ENCODE measurements around the gene FLYWCH2.
"Not testable (repeated sequence)": the region's sequence is repeated elsewhere in the genome, so short reads cannot be mapped to it uniquely, and the experiment has no call there.

FLYWCH2 gene

GRCh38 chr16:2915196-2915929, 32.3 kb downstream of the FLYWCH2 start:
- DNase-seq: no peak

DNA sequence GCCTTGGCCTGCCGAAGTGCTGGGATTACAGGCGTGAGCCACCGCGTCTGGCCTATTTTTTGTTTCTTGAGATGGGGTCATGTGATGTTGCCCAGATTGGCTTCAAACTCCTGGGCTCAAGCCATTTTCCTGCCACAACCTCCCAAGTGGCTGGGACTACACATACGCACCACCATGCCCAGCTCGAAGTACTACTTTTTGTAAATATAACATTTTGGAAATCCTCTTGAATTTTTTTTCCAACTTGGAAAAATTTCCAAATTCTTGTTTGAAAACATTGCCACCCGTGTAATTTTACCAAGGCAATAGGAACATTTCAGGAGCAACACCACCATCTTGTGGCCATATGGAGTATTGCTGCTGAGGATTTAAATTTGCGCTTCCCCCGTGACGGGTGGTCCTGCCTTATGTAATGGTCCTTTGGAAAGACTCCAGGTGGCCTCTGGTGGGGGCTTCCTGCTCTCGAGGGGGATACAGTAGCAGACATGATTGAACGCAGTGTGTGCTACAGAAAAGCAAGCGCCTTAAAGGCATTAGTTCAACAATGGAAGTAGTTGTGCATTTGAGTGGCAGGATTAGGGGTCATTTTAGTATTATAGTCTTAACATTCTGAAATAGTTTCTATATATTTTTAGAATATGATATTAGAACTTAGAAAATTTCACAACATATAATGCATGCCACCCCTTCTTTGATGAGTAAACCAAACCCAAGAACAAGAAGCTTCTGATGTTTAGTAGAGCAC, 36.7 kb downstream of the FLYWCH2 start:
- DNase-seq: peak; percentile 75

DNA sequence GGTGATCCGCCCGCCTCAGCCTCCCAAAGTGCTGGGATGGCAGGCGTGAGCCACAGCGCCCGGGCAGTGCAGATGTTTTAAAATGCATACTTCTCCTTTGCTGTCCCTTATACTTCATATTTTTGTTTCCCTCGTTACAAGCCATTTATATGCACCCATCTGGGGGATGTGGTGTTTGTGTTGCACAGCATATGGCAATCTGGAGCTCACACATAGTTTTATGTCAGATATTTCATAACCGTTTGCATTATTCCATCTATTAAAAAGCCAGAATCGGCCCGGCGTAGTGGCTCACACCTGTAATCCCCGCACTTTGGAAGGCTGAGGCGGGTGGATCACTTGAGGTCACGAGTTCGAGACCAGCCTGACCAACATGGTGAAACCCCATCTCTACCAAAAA, 40.5 kb downstream of the FLYWCH2 start:
- no peak for DNase-seq

DNA sequence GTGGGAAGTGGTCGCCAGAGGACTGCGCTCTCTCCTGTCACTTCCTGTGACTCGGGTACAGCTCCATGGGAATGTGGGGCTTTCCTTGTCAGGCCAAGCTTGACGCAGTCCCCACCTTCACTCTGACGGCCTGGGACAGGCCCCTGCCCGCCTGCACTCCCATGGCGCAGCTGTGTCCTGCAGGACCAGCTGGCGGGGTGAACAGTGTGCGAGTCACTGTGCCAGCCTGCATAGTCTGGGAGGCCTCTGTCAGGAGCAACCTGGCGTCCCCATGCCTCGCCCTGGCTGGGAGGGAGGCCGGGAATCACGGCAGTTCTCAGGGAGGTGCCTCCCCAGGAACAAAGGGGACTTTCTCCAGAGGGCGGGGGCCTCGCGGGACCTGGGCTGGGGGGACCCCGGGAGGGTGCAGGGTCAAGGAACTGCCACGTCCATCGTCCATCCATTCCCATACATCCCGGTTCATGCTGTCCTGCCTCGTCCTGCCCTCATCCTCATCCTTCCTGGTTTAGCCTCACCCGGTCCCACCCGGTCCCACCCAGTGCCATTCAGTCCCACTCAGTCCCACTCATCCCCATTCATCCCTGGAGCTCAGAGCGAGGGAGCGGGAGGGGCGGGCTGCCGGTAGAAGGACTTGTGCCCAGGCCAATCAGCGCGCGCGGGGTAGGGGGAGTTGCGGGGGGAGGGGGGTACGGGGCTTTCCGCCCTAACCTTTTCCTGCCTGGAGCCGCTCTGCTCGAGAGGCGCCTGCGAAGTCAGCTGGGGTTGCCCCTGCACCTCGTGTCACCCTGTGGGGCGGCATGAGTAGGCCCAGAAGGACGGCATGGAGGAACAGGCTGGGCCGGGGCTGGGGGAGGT, 42.1 kb downstream of the FLYWCH2 start:
- no peak for DNase-seq

- no peak for DNase-seq
These were observed 43.1 kb downstream of the FLYWCH2 start for GRCh38 chr16:2925951-2926649.

DNA sequence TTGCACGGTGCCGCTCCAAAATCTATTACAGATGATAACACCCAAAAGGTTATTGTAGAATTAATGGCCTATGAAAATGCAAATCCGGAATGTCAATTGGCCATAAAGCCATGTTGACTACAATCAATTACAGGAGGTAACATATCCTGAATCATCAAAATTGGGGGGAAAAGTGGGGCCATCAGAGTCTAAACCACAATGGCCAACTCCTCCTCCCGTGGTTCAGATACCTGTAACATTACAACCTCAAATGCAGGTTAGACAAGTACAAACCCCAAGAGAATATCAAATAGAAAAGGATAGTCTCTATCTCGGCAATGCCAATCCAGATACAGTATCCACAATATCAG, 43.6 kb downstream of the FLYWCH2 start:
- no peak for DNase-seq

DNA sequence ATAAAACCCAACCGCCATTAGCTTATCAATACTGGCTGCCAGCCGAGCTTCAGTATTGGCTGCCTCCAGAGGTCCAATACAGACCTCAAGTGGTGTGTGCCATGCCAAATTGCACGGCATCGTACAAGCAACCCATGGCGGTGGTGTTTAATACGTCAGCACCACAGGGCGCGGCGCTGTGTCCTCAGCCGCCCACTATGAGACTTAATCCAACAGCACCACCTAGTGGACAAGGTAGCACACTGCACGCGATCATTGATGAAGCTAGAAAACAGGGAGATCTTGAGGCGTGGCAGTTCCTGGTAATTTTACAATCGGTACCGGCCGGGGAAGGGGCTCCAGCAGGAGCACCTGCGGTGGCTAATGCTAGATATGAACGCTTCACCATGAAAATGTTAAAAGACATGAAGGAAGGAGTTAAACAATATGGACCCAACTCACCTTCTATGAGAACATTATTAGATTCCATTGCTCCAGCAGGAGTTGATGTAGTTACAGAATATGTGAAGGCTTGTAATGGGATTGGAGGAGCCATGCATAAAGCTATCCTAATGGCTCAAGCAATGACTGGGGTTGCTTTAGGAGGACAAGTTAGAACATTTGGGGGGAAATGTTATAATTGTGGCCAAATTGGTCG, 44.1 kb downstream of the FLYWCH2 start:
- DNase-seq: peak; percentile 94

- DNase-seq: not testable (repeated sequence)
These were observed 45.1 kb downstream of the FLYWCH2 start for GRCh38 chr16:2928151-2928550.

DNA sequence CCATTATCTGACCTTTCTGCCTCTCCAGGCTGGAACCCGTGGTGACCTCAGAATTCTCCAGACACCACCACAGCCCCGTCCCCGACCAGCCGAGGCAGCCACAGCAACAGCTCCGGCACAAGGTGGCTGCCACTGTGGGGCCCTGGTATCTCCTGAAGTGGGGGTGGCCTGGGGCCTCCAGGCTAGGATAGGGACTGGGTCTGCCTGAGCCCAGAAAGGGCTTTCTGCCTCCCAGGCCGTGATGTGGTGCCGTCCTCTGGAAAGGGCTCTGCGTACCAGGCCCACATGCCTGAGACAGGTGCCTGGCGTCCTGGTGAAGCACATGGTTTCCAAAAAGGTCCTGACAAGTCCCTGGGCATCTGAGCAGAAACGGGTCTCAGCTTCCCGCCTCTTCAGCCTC, 45.8 kb downstream of the FLYWCH2 start:
- DNase-seq: no peak

DNA sequence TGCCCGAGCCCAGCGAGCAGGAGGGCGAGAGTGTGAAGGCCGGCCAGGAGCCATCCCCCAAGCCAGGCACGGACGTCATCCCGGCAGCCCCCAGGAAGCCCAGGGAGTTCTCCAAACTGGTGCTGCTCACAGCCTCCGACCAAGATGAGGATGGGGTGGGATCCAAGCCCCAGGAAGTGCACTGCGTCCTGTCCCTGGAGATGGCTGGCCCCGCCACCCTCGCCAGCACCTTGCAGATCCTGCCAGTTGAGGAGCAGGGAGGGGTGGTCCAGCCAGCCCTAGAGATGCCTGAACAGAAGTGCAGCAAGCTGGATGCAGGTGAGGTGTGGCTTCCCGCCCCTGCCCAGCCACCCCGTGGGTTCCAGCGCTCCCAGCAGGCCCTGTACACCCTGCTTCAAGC, 46.7 kb downstream of the FLYWCH2 start:
- DNase-seq: no peak

DNA sequence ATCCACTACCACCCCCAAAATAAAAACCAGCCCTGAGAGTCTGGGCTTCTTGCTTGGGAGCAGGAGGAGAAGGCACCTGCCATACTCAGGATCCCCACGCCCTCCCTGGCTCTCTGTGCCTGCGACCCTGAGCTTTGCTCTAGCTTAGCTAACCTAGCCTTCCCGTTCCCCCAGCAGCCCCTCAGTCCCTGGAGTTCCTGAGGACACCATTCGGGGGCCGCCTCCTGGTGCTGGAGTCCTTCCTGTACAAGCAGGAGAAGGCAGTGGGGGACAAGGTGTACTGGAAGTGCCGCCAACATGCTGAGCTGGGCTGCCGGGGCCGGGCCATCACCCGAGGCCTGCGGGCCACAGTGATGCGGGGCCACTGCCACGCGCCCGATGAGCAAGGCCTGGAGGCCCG, 47.2 kb downstream of the FLYWCH2 start:
- no peak for DNase-seq

GRCh38 chr16:2931231-2931914, 48.4 kb downstream of the FLYWCH2 start:
- not testable (repeated sequence) for DNase-seq

DNA sequence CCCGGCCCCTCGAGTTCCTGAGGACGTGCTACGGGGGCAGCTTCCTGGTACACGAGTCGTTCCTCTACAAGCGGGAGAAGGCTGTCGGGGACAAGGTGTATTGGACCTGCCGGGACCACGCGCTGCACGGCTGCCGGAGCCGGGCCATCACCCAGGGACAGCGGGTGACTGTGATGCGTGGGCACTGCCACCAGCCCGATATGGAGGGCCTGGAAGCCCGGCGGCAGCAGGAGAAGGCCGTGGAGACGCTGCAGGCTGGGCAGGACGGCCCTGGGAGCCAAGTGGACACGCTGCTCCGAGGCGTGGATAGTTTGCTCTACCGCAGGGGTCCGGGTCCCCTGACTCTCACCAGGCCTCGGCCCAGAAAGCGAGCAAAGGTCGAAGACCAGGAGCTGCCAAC, 50.1 kb downstream of the FLYWCH2 start:
- no peak for DNase-seq

DNA sequence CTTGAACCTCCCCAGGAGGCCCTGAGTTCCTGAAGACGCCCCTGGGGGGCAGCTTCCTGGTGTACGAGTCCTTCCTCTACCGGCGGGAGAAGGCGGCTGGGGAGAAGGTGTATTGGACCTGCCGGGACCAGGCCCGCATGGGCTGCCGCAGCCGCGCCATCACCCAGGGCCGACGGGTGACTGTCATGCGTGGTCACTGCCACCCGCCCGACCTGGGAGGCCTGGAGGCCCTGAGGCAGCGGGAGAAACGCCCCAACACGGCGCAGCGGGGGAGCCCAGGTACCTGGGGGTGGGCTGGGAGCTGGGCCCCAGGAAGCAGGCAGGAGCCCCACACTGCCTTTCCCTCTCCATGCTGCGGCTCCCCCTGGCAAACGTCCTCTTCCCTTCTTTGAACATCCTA, 50.7 kb downstream of the FLYWCH2 start:
- no peak for DNase-seq

DNA sequence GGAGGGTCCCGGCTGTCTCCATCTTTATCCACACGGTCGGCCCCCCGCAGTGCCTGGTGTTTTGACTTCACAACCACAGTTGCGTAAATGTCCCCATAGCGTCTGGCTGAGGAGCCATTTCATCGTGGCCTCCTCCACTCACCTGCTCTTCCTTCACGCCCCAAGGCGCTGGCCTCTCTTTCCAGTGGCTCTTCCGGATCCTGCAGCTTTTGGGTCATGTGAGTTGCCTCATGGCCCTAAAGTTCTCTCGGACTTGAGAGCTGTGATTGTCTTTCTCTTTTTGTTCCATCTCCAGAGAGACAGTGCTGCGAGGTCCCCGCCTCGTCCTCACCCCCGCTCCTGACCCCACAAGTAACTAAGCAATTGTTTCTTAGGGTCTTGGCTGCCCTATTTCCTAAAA, 51.4 kb downstream of the FLYWCH2 start:
- DNase-seq: no peak

GRCh38 chr16:2936436-2937011, 53.5 kb downstream of the FLYWCH2 start:
- DNase-seq: no peak

DNA sequence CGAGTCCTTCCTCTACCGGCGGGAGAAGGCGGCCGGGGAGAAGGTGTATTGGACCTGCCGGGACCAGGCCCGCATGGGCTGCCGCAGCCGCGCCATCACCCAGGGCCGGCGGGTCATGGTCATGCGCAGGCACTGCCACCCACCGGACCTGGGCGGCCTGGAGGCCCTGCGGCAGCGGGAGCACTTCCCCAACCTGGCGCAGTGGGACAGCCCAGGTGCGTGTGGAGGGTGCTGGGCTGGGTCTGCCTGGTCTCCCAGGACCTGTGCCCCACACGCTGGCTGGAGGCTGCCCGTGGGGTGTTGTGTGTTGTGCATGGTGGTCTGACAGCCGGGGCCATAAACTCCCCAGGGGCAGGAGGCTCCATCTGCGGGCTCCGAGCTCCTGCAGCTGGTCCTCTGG, 54.2 kb downstream of the FLYWCH2 start:
- no peak for DNase-seq

- no peak for DNase-seq
These were observed 55.2 kb downstream of the FLYWCH2 start for GRCh38 chr16:2938206-2938605.

GRCh38 chr16:2939968-2940367, 57.0 kb downstream of the FLYWCH2 start:
- DNase-seq: no peak

GRCh38 chr16:2942045-2942444, 59.0 kb downstream of the FLYWCH2 start:
- DNase-seq: no peak

DNA sequence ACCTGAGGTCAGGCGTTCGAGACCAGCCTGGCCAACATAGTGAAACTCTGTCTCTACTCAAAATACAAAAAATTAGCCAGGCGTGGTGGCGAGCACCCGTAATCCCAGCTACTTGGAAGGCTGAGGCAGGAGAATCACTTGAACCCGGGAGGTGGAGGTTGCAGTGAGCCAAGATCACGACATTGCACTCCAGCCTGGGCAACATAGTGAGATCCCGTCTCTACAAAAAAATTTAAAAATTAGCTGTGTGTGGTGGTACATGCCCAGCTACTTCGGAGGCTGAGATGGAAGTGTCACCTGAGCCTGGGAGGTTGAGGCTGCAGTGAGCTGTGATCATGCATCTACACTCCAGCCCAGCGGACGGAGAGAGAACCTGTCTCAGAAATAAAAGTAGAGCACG, 60.7 kb downstream of the FLYWCH2 start:
- not testable (repeated sequence) for DNase-seq

DNA sequence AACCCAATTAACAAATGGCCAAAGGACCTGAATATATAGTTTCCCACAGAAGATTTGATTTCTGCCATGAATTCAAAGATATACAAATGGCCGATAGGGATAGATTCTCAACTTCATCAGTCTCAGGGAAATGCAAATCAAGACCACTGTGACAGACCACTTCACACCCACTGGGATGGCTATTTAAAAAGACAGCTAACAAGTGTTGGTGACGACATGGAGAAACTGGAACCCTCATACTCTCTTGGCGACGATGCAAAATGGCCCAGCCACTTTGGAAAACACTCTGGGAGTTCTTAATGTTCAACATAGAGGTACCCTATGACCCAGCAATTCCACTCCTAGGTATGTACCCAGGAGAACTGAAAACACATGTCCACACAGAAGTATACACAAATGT, 63.6 kb downstream of the FLYWCH2 start:
- no peak for DNase-seq
